ENCODE results near the gene SORCS1.

Gene SORCS1

DNA sequence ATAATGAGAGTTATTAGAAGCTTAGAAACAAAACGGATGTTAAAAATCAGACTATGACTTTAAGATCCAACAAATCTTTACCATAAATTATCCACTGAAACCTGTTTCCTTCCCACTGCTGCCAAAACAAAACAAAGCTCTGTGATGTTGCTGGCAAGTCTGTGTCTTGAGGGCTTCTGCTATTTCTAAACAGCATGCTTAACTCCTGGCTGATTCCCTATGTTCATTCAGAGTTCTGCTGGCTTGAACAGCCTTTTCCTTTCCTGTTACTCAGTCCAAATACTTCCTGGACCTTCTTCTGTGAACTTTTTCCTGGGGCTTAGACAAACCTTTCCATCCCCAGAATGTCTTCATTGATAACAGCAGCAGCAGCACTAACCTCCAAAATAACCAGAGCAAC lies 448.1 kb downstream of the SORCS1 start:
- no peak for DNase-seq

DNA sequence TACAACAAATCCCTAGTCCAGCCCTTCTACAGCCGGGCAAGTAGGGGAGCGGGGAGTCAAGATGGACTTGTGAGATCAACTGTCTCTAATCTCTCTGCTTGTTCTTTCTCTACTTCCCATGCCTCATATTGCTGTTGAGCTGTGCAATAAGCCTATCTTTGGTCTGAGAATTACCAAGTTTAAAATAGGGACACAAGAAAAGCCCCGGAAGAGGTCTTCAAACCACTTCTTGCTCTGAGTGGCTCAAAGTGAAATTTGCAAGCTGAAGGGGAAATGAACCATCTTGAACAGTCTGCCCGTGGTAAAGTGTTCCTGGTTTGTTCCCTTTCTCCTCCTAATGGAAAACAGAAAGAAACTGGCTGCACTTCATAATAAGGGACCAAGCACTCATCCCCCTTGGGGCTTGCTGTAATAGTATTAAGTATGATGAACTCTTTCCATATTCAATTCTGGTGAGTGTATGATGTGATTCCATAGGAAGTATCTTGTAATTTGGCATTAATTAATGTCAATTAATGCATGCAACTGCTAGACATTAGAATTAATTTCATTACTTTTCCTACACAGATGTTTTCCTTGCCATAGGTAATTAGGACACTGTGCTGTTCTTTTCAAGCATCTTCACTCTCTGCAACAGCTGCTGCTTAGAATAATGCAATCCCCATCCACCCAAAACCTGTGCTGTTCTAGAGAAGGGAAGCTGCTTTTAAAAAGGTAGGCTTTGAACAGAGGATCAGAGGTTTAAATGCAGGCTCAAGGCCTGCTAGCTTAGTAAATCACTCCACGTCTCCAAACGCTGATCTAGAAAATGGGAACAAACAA lies 449.6 kb downstream of the SORCS1 start:
- DNase-seq = no peak

DNA sequence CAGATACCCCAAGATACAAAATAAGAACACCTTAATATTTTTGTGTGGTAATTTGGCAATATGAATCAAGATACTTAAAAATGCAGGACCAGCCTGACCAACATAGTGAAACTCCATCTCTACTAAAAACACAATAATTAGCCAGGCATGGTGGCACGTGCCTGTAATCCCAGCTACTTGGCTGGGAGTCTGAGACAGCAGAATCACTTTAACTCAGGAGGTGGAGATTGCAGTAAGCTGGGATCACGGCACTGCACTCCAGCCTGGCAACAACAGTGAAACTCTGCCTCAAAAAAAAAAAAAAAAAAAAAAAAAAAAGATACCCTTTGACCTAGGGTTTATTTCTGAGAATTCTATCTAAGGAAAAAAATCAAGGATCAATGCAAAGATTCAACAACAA lies 450.7 kb downstream of the SORCS1 start:
- DNase-seq = no peak

DNA sequence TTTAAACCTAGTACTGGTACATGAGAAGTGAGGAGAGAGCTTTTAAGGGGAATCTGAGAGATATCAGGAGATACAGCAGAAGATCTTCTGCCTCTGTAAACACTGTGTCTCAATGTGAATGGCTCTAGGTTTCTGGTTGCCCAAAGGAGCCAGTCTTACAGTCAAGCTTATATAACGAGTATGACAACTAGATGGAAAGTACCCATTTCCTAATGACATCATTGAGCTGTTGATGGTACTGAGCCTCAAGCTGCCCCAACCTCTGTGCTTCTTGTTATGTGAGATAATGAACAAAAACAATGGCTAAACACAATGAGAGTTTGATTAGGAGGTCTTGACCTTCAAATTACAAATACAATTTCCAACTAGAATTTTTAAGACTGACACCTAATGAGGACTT lies 451.5 kb downstream of the SORCS1 start:
- no peak for DNase-seq

DNA sequence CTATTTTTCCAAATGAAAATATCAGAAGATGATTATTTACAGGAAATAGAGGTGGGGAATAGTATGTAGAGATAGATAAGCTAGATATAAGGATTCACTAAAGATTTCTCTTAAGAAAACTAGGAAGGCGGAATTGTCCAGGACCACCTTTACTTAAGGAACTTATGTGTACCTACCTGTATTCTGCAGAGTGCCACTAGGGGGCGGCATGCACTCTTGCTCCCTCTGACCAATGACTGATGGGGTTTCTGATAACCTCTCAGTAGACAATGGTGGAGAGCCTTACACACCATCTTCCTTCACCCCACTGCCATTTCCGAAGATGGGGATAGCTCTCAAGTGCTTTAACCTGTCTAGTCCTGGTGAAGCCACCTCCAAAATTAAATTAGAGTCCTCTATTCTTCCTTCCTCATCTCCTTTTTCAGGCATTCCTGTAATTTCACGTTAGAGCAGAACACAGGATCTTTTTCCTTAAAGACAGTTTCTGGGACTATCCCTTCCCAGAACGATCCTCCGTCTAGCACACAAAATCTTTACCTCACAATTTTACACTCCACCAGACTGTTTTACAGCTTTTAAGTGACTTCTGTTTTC lies 453.1 kb downstream of the SORCS1 start:
- peak; percentile 26 for DNase-seq

DNA sequence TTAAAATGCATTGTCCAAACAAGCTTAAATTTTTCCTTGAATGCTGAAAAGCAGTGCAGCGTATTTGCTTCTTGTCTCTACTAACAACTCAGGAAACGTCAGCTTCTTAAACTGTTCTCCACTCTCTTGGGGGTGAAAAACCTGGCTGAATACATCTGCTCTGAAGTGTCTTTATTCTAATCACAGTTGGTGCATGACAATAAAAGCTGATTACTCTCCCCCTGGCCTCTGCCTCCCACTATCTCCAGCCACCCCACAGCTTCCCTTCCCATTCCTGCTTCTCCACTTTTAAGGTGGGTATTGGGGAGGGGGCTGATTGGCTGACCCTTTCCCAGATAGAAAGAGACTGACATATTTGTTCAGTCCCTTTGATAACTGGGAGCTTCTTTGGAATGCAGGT lies 456.0 kb downstream of the SORCS1 start:
- no peak for DNase-seq

DNA sequence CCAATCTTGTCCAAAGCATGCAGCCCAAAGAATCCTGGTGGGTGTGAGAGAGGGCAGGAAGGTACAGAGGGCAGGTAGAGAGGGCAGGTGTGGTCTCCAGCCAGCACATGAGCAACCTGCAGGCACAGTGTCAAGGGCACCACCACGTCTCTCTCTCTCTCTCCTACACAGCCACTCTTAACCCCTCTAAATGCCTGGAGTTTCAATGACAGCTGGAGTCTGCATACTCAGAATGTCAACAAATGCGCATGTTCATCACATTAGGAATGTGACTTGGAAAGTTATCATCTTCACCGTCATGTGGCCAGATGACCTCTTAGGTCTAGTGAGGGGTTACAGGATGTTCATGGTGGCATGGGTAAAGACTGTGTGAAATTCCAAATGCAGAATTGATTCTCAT lies 456.8 kb downstream of the SORCS1 start:
- no peak for DNase-seq

DNA sequence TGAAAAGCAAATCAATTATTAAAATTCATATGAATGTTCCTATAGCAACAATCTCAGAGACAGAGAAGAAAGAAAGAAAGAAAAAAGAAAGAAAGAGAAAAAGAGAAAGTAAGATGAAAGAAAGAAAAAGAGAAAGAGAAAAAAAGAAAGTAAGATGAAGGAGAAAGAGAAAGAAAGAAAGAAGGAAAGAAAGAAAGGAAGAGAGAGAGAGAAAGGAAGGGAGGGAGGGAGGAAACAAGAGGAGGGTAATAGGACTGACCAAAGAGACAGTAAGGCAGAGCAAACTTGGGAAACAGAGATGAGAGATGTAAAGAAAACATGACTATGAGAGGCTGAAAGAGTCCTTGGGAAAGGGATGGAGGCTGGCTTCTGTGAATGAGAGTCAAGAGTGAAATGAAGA lies 458.4 kb downstream of the SORCS1 start:
- no peak for DNase-seq

DNA sequence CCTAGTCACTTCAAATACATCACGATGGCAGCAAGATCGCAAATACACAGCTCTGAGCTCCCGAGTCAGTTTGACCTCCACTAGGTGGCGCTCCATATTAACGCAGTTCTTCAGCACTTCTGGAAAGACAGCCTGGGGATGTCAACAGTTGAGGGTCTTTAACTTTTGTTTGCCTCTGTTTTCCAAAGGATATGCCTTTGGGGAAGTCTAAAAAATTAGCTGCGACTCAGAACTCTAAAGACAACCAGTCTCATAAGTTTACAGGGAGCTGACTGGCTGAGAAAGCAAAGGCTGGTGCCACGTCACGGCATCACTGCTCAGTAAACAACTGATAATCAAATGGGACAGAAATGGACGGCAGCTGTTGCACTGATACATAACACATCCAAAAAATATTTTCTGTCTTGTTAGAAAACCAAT lies 458.8 kb downstream of the SORCS1 start:
- no peak for DNase-seq

DNA sequence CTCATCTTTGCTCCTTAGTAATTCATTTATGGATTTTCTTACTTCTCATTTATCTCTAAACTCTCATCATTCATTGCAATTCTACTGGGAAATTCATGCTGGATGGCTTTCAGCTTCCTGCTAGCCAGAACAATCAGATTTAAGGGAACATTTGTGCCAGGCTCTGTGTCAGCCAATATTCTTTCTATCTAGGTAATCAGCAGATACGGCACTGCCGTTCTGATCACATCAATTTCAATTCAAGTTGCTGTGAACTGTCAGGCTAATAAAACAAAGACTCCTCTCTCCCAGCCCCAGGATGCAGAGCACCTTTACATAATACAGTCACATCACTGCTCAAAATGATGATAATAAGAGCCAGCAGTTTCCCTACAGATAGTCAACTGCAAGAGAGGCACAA lies 468.3 kb downstream of the SORCS1 start:
- no peak for DNase-seq

DNA sequence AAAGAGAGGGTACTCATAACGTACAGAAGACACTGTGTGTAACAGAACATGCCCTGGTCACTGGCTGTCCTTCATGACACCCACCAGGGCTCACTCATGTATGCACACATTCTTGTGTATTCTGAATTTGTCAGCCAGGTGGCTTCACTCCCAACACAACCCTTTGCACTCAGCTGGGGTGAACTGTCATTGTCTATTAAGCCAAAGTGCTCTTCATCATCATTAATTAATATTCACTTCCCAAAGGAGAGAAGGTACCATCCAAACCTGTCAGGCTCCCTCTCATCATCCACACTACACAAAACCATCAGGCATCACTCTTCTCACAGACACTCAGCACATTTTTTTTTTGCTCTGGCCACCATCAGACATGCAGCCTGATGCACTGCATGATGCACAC lies 469.8 kb downstream of the SORCS1 start:
- no peak for DNase-seq

DNA sequence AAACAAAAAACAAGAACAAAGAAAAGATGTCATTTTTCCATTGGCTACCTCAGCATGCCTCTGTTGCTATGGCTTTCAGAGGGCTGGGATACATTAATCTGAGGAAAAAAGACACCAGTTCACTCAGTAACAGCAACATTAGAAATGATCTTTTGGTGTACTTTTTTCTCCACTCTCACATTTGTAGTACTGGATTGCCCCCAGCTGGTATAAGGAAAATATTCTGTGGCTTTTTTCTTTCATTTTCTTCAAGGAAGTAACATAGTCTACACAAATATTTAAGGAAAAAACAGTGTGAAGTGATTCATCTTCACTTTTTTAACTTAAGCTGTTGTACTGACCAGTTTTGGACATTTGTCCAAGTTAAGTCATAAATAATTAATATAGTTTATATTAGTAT lies 482.3 kb downstream of the SORCS1 start:
- DNase-seq = no peak

DNA sequence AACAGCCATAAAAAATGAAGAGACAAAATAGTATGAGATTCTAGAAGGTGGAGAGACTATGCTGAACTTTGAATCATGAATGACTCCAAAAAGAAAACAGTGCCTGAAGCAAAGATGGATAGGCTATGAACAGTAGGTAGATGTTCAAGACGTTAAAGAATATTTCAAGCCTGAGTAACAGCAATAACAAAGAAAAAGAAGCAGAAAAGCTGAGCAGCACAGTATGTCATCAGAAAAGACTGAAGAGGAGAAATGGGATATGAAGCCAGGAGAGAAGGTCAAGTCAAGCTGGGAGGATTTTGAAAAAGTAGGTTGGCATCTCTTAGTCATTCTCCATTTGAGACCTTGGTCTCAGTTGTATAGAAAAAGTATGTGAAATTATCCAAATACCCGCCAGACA lies 484.4 kb downstream of the SORCS1 start:
- DNase-seq = no peak

DNA sequence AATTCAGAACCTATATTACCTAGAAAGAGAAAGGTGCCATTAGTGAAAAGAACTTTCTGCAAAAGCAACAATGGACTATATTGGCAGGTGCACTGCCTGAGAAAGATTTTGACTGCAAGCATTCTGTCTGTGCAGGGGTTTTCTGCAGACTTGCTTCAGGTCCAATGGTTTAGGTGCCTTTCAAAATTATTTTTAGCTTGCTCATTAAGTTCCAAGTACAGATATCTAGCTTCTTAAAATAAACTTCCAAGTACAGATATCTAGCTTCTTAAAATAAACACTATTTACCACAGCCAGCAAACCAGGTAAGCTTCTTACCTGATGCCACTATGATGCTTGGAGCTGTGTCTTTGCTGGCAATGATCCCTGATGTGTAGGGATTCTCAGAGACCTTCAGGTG lies 485.2 kb downstream of the SORCS1 start:
- no peak for DNase-seq

DNA sequence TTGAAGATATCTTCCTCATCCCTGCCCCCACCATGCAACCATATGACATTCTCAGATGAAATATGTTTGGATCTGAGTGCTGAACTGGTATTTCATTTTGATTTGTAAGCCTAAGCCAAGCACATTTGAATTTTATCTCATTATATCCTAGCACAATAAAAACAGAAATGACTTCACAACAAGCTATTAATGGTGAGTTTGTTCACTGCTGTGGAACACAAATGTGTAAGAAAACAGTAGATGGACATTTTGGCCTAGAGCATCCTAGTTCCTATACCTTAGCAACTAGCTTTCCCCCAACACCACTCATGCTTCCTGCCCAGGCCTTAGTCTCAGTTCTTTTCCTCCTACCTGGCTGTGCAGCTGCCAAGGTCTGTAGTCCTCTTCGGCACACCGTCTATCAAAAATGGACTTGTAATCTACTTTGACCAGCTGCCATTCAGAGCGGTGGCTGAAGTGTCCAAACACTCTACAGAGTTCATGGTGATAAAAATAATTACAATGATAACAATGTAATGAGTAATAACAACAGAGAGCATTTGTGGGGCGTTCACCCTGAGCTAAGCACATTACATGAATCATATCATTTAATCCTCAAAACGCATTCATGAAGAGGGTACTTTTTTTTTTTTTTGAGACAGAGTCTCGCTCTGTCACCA lies 491.9 kb downstream of the SORCS1 start:
- no peak for DNase-seq

DNA sequence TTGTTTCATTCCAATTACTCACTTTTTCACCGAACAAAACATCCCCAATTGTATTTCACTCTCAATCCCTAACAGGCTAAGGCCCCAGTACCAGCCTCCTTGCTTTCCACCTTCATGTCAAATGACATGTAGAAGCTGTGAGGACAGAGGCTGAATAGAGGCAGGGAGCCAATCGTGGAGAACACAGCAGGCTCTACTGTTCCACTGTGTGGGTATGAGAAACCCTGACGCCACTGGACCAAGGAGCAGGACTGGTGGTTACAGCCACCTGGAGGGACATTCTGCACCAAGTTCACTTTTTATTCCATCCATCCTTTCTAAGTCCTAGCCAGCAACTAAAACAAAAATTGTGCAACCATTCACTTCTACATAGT lies 502.8 kb downstream of the SORCS1 start:
- DNase-seq = no peak

DNA sequence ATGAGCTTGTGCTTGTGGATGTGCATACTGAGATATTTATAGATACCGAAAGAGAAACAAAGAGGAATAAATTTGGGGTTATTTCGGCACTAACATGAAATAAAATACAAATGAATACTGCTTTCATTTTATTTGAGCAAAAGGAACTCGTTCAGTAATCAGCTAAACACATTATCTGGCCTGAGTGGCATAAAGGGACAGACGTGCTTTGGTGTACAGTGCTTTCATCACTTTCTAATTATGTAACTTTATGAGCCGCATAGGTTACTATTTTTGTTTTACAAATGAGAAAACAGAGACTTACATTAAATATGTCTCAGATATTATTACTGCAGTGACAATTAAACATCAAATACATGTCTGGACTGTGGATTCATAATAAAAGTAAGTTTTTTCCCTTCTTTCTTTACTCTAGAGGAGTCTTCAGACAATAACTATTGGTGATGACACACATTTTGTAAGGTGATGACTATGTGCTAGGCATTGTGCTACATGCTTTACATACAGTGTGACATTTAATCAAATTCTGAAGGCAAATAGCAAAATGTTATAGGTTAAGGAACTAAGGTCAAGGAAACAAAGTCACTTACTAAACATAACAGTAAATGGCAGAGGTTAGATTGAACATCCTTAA lies 503.3 kb downstream of the SORCS1 start:
- no peak for DNase-seq

DNA sequence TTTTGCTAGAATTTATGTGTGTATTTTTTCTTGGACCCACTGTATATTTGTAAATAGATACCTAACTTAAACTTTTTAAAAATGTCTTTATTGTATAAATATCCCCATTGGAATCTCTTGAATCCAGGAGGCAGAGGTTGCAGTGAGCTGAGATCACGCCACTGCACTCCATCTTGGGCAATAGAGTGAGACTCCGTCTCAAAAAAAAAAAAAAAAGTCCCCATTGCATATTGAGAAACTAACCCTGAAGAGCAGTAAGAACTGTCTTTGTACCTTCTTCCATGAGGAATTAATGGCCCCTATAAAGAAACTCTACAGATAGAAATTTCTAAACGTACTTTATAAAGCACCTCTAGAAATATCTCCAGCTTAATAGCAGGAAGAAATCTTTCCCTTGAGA lies 504.0 kb downstream of the SORCS1 start:
- DNase-seq = no peak

DNA sequence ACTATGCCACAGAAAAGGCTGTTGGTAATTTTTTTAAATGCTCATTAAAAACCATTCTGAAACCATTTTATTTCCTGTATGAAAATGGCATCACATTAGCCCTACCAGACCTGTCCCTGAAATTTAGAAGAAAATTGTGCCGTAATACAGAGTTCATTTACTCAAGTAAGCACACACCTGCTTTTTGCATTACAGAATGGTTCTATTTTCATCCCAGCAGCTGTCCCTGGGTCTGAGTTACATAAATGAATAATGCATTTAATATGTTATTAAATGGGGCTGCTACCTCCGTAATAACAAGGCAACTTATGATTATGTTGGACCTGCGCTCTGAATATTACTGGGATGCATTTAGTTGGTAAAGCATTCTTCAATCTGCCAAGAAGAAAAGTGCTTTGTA lies 508.9 kb downstream of the SORCS1 start:
- DNase-seq = no peak

DNA sequence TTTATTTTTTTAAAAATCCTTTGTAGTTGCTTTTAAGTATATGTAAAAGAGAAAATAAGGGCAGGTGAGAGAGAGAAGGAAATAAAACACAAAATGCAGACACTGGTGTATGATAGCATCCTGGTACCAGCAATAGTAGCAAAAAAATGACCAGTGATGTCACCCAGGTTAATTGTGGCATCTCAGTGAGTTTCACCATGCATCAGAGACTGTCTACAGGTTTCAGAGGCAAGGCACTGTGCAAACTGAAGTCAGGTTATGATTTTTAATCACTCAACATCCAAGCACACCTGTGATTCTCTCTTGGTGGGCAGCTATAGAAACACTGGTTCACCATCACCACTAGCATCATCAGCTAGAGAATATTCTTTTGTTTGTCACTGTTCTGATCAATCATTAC lies 509.3 kb downstream of the SORCS1 start:
- DNase-seq = no peak

DNA sequence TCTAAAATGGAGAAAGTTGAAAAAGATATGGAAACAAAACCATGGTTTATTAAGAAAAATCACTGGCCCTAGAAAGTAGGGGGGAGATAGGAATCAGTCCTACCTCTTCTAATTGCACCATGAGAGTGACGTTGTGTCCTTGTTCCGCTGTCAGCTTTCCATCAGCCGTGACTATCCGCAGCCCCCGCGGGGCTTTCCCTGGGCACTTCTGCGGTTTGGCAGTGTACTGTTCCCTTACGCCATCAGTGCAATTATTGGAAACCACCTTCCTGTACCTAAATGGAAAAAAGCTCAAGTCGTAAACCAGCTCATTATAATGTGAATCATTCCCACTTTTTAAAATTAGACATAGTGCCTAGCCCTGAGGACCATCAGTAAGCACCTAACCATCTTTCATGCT lies 512.2 kb downstream of the SORCS1 start:
- no peak for DNase-seq

DNA sequence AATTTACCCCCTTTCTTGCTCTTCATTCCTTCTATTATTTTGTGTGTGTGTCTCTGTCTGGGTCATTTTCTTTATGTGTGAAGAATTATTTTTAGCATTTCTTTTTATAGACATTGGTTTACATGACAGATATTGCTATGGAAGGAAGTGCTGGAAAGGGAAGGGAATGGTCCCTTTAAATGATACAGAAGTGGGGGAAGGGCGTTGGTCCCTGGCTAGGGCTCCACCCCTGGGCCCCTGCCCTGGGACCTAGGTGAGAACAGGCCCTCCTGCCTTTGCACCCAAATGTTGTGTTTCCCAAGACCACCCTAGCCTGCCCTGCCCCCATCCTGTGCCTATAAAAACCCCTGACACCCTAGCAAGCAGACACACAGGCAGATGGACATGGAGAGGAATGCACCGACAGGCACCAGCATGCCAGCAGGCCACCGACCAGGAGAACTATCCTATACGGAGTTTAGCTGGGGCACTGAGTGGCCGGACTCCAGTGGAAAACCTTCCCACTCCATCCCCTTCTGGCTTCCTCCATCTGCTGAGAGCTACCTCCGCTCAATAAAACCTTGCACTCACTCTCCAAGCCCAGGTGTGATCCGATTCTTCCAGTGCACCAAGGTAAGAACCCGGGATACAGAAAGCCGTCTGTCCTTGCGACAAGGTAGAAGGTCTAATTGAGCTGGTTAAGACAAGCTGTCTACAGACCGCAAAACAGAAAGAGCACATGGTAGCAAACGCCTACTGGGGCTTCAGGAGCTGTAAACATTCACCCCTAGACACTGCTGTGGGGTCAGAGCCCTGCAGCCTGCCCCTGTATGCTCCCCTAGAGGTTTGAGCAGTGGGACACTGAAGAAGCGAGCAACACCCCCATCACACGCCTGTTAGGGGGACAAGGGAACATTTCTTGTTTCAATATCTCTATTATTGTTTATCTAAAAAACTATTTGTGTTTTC lies 515.7 kb downstream of the SORCS1 start:
- no peak for DNase-seq

DNA sequence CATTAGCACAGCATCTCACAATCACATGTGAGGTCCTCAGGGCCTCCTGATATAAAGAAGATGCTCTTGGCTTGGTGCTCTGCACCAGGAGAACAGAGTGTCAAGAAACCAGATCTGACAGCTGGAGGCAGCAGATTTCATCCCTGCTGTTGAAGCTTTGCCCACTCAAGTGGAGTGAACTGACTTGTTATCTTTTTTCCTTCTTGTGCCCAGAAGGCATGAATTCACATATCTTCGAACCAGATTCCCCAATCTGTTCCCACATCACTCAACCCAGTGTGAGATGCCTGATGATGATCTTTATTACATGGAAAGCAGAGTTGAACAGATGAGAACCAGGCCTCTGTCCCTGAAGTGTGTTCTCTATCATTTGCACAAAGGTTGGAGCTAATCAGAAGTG lies 521.0 kb downstream of the SORCS1 start:
- no peak for DNase-seq

All from 8988T (cell line).